ENCODE measurements around the gene SEZ6L.

SEZ6L gene

GRCh38 chr22:26393929-26394328 lies 224.7 kb downstream of the SEZ6L start:
- TF ChIP-seq GATA2 (IDR thresholded peaks at IDR 0.05; ENCODE audit: low read depth, low read length) (no peak), GATA3 (IDR thresholded peaks at IDR 0.05; ENCODE audit: low read depth, low read length) (no peak)

- TF ChIP-seq GATA3 (IDR thresholded peaks at IDR 0.05; ENCODE audit: low read depth, low read length) (no peak), GATA2 (IDR thresholded peaks at IDR 0.05; ENCODE audit: low read depth, low read length) (no peak)
These were observed 225.5 kb downstream of the SEZ6L start for GRCh38 chr22:26394777-26395176.

- TF ChIP-seq GATA2 (IDR thresholded peaks at IDR 0.05; ENCODE audit: low read depth, low read length) = no peak
- TF ChIP-seq GATA3 (IDR thresholded peaks at IDR 0.05; ENCODE audit: low read depth, low read length) = no peak
These were observed 226.7 kb downstream of the SEZ6L start for GRCh38 chr22:26395926-26396325.

GRCh38 chr22:26398741-26399153 lies 229.5 kb downstream of the SEZ6L start:
- TF ChIP-seq GATA3 (IDR thresholded peaks at IDR 0.05; ENCODE audit: low read depth, low read length) (no peak), GATA2 (IDR thresholded peaks at IDR 0.05; ENCODE audit: low read depth, low read length) (no peak)

- TF ChIP-seq GATA3 (IDR thresholded peaks at IDR 0.05; ENCODE audit: low read depth, low read length) = no peak
- no peak for TF ChIP-seq GATA2 (IDR thresholded peaks at IDR 0.05; ENCODE audit: low read depth, low read length)
These were observed 230.0 kb downstream of the SEZ6L start for GRCh38 chr22:26399289-26399688.

- no peak for TF ChIP-seq GATA3 (IDR thresholded peaks at IDR 0.05; ENCODE audit: low read depth, low read length)
- no peak for TF ChIP-seq GATA2 (IDR thresholded peaks at IDR 0.05; ENCODE audit: low read depth, low read length)
These were observed 232.5 kb downstream of the SEZ6L start for GRCh38 chr22:26401726-26402125.

GRCh38 chr22:26404851-26405421 lies 235.7 kb downstream of the SEZ6L start:
- no peak for TF ChIP-seq GATA3 (IDR thresholded peaks at IDR 0.05; ENCODE audit: low read depth, low read length)
- no peak for TF ChIP-seq GATA2 (IDR thresholded peaks at IDR 0.05; ENCODE audit: low read depth, low read length)

- TF ChIP-seq GATA3 (IDR thresholded peaks at IDR 0.05; ENCODE audit: low read depth, low read length) = no peak
- no peak for TF ChIP-seq GATA2 (IDR thresholded peaks at IDR 0.05; ENCODE audit: low read depth, low read length)
These were observed 236.9 kb downstream of the SEZ6L start for GRCh38 chr22:26406118-26406517.

GRCh38 chr22:26409719-26410335 lies 240.6 kb downstream of the SEZ6L start:
- TF ChIP-seq GATA3 (IDR thresholded peaks at IDR 0.05; ENCODE audit: low read depth, low read length) (no peak), GATA2 (IDR thresholded peaks at IDR 0.05; ENCODE audit: low read depth, low read length) (no peak)

- TF ChIP-seq GATA2 (IDR thresholded peaks at IDR 0.05; ENCODE audit: low read depth, low read length) = no peak
- no peak for TF ChIP-seq GATA3 (IDR thresholded peaks at IDR 0.05; ENCODE audit: low read depth, low read length)
These were observed 241.1 kb downstream of the SEZ6L start for GRCh38 chr22:26410386-26410785.

GRCh38 chr22:26414347-26414746 lies 245.1 kb downstream of the SEZ6L start:
- TF ChIP-seq GATA2 (IDR thresholded peaks at IDR 0.05; ENCODE audit: low read depth, low read length) (no peak), GATA3 (IDR thresholded peaks at IDR 0.05; ENCODE audit: low read depth, low read length) (no peak)

- TF ChIP-seq GATA3 (IDR thresholded peaks at IDR 0.05; ENCODE audit: low read depth, low read length) (no peak), GATA2 (IDR thresholded peaks at IDR 0.05; ENCODE audit: low read depth, low read length) (no peak)
These were observed 247.0 kb downstream of the SEZ6L start for GRCh38 chr22:26416256-26416655.

- TF ChIP-seq GATA2 (IDR thresholded peaks at IDR 0.05; ENCODE audit: low read depth, low read length) = no peak
These were observed 247.5 kb downstream of the SEZ6L start for GRCh38 chr22:26416670-26417276.

- TF ChIP-seq GATA3 (IDR thresholded peaks at IDR 0.05; ENCODE audit: low read depth, low read length) = no peak
- no peak for TF ChIP-seq GATA2 (IDR thresholded peaks at IDR 0.05; ENCODE audit: low read depth, low read length)
These were observed 248.1 kb downstream of the SEZ6L start for GRCh38 chr22:26417406-26417805.

- TF ChIP-seq GATA2 (IDR thresholded peaks at IDR 0.05; ENCODE audit: low read depth, low read length) (no peak), GATA3 (IDR thresholded peaks at IDR 0.05; ENCODE audit: low read depth, low read length) (no peak)
These were observed 249.4 kb downstream of the SEZ6L start for GRCh38 chr22:26418620-26419019.

Measured in SH-SY5Y (cell line).